Mesenchymal stem cell (in vitro differentiated cells and primary cell): ENCODE measurements around the gene HVCN1.

Experiments used
- DNase-seq: peaks from one replicate; pipeline ENCODE4 v3.0.0-alpha.2; 2013
- H2AFZ ChIP-seq: one replicate; pipeline ENCODE4 v1.6.1; 2013; ENCODE audit warnings: low read depth, mild to moderate bottlenecking, control low read depth, inconsistent platforms, low read length, moderate library complexity
- H2AK5ac ChIP-seq: 2 replicates; pipeline ENCODE4 v1.6.1; 2013; ENCODE audit warnings: low read length, moderate library complexity, mild to moderate bottlenecking, inconsistent platforms; ENCODE audit not compliant: severe bottlenecking
- H2BK120ac ChIP-seq: one replicate; pipeline ENCODE4 v1.6.1; 2013; ENCODE audit warnings: low read depth, mild to moderate bottlenecking, inconsistent platforms, low read length, moderate library complexity
- H2BK12ac ChIP-seq, 2 experiments: one replicate each; pipeline ENCODE4 v1.6.1; 2013; ENCODE audit warnings: inconsistent platforms in 2 of 2, low read length in 2 of 2, mild to moderate bottlenecking in 2 of 2, moderate library complexity in 2 of 2, control low read depth in 1 of 2
- H2BK15ac ChIP-seq: one replicate; pipeline ENCODE4 v1.6.1; 2013; ENCODE audit warnings: mild to moderate bottlenecking, low read depth, inconsistent platforms; ENCODE audit not compliant: poor library complexity, severe bottlenecking
- H2BK5ac ChIP-seq: 2 replicates; pipeline ENCODE4 v1.6.1; 2013; ENCODE audit warnings: low read depth, mild to moderate bottlenecking, low read length, control low read depth, inconsistent platforms; ENCODE audit not compliant: poor library complexity, severe bottlenecking
- H3K14ac ChIP-seq, 2 experiments: one replicate each; pipeline ENCODE4 v1.6.1; 2013; ENCODE audit warnings: inconsistent platforms in 2 of 2, low read length in 2 of 2, control low read depth in 1 of 2, mild to moderate bottlenecking in 1 of 2, moderate library complexity in 1 of 2
- H3K18ac ChIP-seq, 2 experiments: one replicate each; pipeline ENCODE4 v1.6.1; 2013; ENCODE audit warnings: inconsistent platforms in 2 of 2, low read length in 2 of 2, control low read depth in 1 of 2, low read depth in 1 of 2, mild to moderate bottlenecking in 1 of 2
- H3K23ac ChIP-seq, 2 experiments: one replicate each; pipeline ENCODE4 v1.6.1; 2013; ENCODE audit warnings: inconsistent platforms in 2 of 2, low read length in 2 of 2, mild to moderate bottlenecking in 2 of 2, moderate library complexity in 2 of 2, control low read depth in 1 of 2
- H3K27ac ChIP-seq: 2 replicates; pipeline ENCODE4 v1.5.1; 2013; ENCODE audit warnings: mild to moderate bottlenecking, moderate library complexity, low read length, control low read depth, inconsistent platforms; ENCODE audit not compliant: poor library complexity, severe bottlenecking
- H3K27me3 ChIP-seq, 2 experiments: 2 replicates each; pipeline versions ENCODE4 v1.6.1 to v1.7.0; 2013; ENCODE audit warnings: low read length in 2 of 2, mild to moderate bottlenecking in 2 of 2, moderate library complexity in 2 of 2, control low read depth in 1 of 2, inconsistent platforms in 1 of 2; ENCODE audit not compliant: control insufficient read depth in 1 of 2, insufficient read depth in 1 of 2
- H3K36me3 ChIP-seq, 2 experiments: 2 replicates each; pipeline versions ENCODE4 v1.6.1 to v1.7.0; 2013; ENCODE audit warnings: low read length in 2 of 2, control low read depth in 1 of 2, inconsistent platforms in 1 of 2, low read depth in 1 of 2, mild to moderate bottlenecking in 1 of 2; ENCODE audit not compliant: insufficient read depth in 2 of 2, control insufficient read depth in 1 of 2
- H3K4ac ChIP-seq, 2 experiments: one replicate each; pipeline ENCODE4 v1.6.1; 2013; ENCODE audit warnings: inconsistent platforms in 2 of 2, low read length in 2 of 2, mild to moderate bottlenecking in 2 of 2, moderate library complexity in 2 of 2, control low read depth in 1 of 2, low read depth in 1 of 2
- H3K4me1 ChIP-seq: 2 replicates; pipeline ENCODE4 v1.6.1; 2013; ENCODE audit warnings: low read depth, low read length, control low read depth; ENCODE audit not compliant: control insufficient read depth, insufficient read depth
- H3K4me2 ChIP-seq: 2 replicates; pipeline ENCODE4 v1.6.1; 2013; ENCODE audit warnings: low read length, mild to moderate bottlenecking, inconsistent platforms; ENCODE audit not compliant: poor library complexity, severe bottlenecking
- H3K4me3 ChIP-seq, 2 experiments: 2 replicates each; pipeline versions ENCODE4 v1.5.1 to v1.7.0; 2013; ENCODE audit warnings: low read length in 2 of 2, mild to moderate bottlenecking in 2 of 2, control low read depth in 1 of 2, low read depth in 1 of 2; ENCODE audit not compliant: insufficient read depth in 1 of 2
- H3K79me1 ChIP-seq: replicated peaks from 2 replicates; pipeline ENCODE4 v1.6.1; 2013; ENCODE audit warnings: mild to moderate bottlenecking, control low read depth, low read length, inconsistent platforms; ENCODE audit not compliant: poor library complexity, severe bottlenecking
- H3K9ac ChIP-seq: 2 replicates; pipeline ENCODE4 v1.7.0; 2013; ENCODE audit warnings: mild to moderate bottlenecking, low read length, moderate library complexity
- H3K9me3 ChIP-seq: 2 replicates; pipeline ENCODE4 v1.7.0; 2013; ENCODE audit warnings: mild to moderate bottlenecking, low read length; ENCODE audit not compliant: control insufficient read depth
- H4K8ac ChIP-seq: one replicate; pipeline ENCODE4 v1.6.1; 2013; ENCODE audit warnings: inconsistent platforms, mild to moderate bottlenecking, low read length, moderate library complexity
- H4K91ac ChIP-seq: one replicate; pipeline ENCODE4 v1.6.1; 2013; ENCODE audit warnings: mild to moderate bottlenecking, low read length, inconsistent platforms
- WGBS: methylation state at CpG from one replicate; pipeline ENCODE4 v1.1.7; 2013; ENCODE audit warnings: mixed read lengths; 5-methylcytosine and 5-hydroxymethylcytosine counted together

Gene HVCN1

GRCh38 chr12:110661337-110661972 lies 27.5 kb downstream of the HVCN1 start:
- Histone ChIP-seq H3K4ac (no peak overlapping the region), H3K18ac (no peak overlapping the region), H2BK120ac (no peak overlapping the region), H3K4me3 (no peak overlapping the region), H2AK5ac (no peak overlapping the region), H3K36me3 (peaks cover 0 to 4% of the 10 kb centered on the region in 2 experiments), H3K4me1 (no peaks in the 10 kb centered on the region), H3K27ac (no peak overlapping the region), H2BK12ac (no peak overlapping the region), H3K23ac (no peak overlapping the region), H4K8ac (no peak overlapping the region), H2BK15ac (no peak overlapping the region), H2BK5ac (no peak overlapping the region), H2AFZ (no peak overlapping the region), H3K79me1 (no peaks in the 10 kb centered on the region), H4K91ac (no peak overlapping the region), H3K27me3 (no peaks in the 10 kb centered on the region), H3K9me3 (peaks cover 15% of the 10 kb centered on the region), H3K4me2 (no peak overlapping the region), H3K14ac (no peak overlapping the region), H3K9ac (no peak overlapping the region)
- no peak for DNase-seq
- 86% methylated on average over 23 of the region's 23 CpGs for WGBS

GRCh38 chr12:110658878-110659277 lies 30.0 kb downstream of the HVCN1 start:
- no peak overlapping the region for H3K4ac ChIP-seq
- no peak overlapping the region for H4K91ac ChIP-seq
- no peak overlapping the region for H3K9ac ChIP-seq
- peaks cover 1% of the 10 kb centered on the region for H3K9me3 ChIP-seq
- H3K79me1 ChIP-seq: no peaks in the 10 kb centered on the region
- no peak overlapping the region for H3K4me3 ChIP-seq
- no peak overlapping the region for H2AFZ ChIP-seq
- no peak overlapping the region for H2BK120ac ChIP-seq
- no peak overlapping the region for H3K27ac ChIP-seq
- no peak for DNase-seq
- no peaks in the 10 kb centered on the region for H3K4me1 ChIP-seq
- H3K14ac ChIP-seq: no peak overlapping the region
- no peak overlapping the region for H3K18ac ChIP-seq
- no peak overlapping the region for H3K23ac ChIP-seq
- H2BK15ac ChIP-seq: no peak overlapping the region
- H3K27me3 ChIP-seq: no peaks in the 10 kb centered on the region
- no peak overlapping the region for H2BK12ac ChIP-seq
- 98% methylated on average over 3 of the region's 3 CpGs for WGBS
- H2BK5ac ChIP-seq: no peak overlapping the region
- peaks cover 3 to 7% of the 10 kb centered on the region in 2 experiments for H3K36me3 ChIP-seq
- H3K4me2 ChIP-seq: no peak overlapping the region
- H4K8ac ChIP-seq: no peak overlapping the region
- H2AK5ac ChIP-seq: no peak overlapping the region

- no peak overlapping the region for H3K4me3 ChIP-seq
Observed at GRCh38 chr12:110658242-110658641, 30.7 kb downstream of the HVCN1 start.

GRCh38 chr12:110657747-110658146 lies 31.2 kb downstream of the HVCN1 start:
- H3K4ac ChIP-seq: no peak overlapping the region
- no peak overlapping the region for H2BK12ac ChIP-seq
- no peak overlapping the region for H3K18ac ChIP-seq
- 97% methylated on average over 9 of the region's 9 CpGs for WGBS
- no peak overlapping the region for H3K23ac ChIP-seq
- H3K36me3 ChIP-seq: peaks cover 3 to 7% of the 10 kb centered on the region in 2 experiments
- H2BK120ac ChIP-seq: no peak overlapping the region
- H3K27me3 ChIP-seq: no peaks in the 10 kb centered on the region
- H2AK5ac ChIP-seq: no peak overlapping the region
- no peak overlapping the region for H3K4me2 ChIP-seq
- H2BK15ac ChIP-seq: no peak overlapping the region
- H3K27ac ChIP-seq: no peak overlapping the region
- no peak overlapping the region for H3K14ac ChIP-seq
- no peak overlapping the region for H4K8ac ChIP-seq
- H2BK5ac ChIP-seq: no peak overlapping the region
- H3K79me1 ChIP-seq: no peaks in the 10 kb centered on the region
- DNase-seq: no peak
- no peak overlapping the region for H4K91ac ChIP-seq
- no peaks in the 10 kb centered on the region for H3K4me1 ChIP-seq
- no peak overlapping the region for H2AFZ ChIP-seq
- no peak overlapping the region for H3K9ac ChIP-seq
- no peaks in the 10 kb centered on the region for H3K9me3 ChIP-seq
- H3K4me3 ChIP-seq: peak overlapping the region in 1 of 2 experiments; percentile 27

More at GRCh38 chr12:110658242-110658641, 30.7 kb downstream of the HVCN1 start:
- H3K18ac ChIP-seq: no peak overlapping the region
- no peaks in the 10 kb centered on the region for H3K27me3 ChIP-seq
- no peak overlapping the region for H4K8ac ChIP-seq
- H3K14ac ChIP-seq: no peak overlapping the region
- no peak overlapping the region for H4K91ac ChIP-seq
- no peak overlapping the region for H2BK5ac ChIP-seq
- H2AK5ac ChIP-seq: no peak overlapping the region
- DNase-seq: no peak
- H3K36me3 ChIP-seq: peaks cover 3 to 7% of the 10 kb centered on the region in 2 experiments
- H2BK12ac ChIP-seq: no peak overlapping the region
- H3K4ac ChIP-seq: no peak overlapping the region
- no peak overlapping the region for H3K23ac ChIP-seq
- H3K9me3 ChIP-seq: no peaks in the 10 kb centered on the region
- no peak overlapping the region for H3K27ac ChIP-seq
- H2BK15ac ChIP-seq: no peak overlapping the region
- 84% methylated on average over 9 of the region's 9 CpGs for WGBS
- H3K4me2 ChIP-seq: no peak overlapping the region
- no peak overlapping the region for H3K9ac ChIP-seq
- H3K4me1 ChIP-seq: no peaks in the 10 kb centered on the region
- H2AFZ ChIP-seq: no peak overlapping the region
- H3K79me1 ChIP-seq: no peaks in the 10 kb centered on the region
- H2BK120ac ChIP-seq: no peak overlapping the region
